Effector memory CD4-positive, alpha-beta T cell (primary cell): Measurements from ENCODE around the gene EPB42.

Source experiments
- DNase-seq, 3 donors: peaks; one replicate each; pipeline ENCODE4 v3.0.0-alpha.2; 2020
- H3K27ac ChIP-seq: 2 replicates; pipeline ENCODE4 v1.7.0; 2013; ENCODE audit warnings: mild to moderate bottlenecking, low read length, moderate library complexity; ENCODE audit not compliant: insufficient read depth, poor library complexity, severe bottlenecking
- H3K27me3 ChIP-seq: replicated peaks from 2 replicates; pipeline ENCODE4 v1.7.0; 2013; ENCODE audit warnings: mild to moderate bottlenecking, low read length; ENCODE audit not compliant: insufficient read depth, control insufficient read depth, poor library complexity, severe bottlenecking
- H3K36me3 ChIP-seq: 2 replicates; pipeline ENCODE4 v1.7.0; 2013; ENCODE audit warnings: mild to moderate bottlenecking, low read length, moderate library complexity; ENCODE audit not compliant: control insufficient read depth, insufficient read depth
- H3K4me1 ChIP-seq: 2 replicates; pipeline ENCODE4 v1.7.0; 2013; ENCODE audit warnings: low read length, mild to moderate bottlenecking; ENCODE audit not compliant: control insufficient read depth, insufficient read depth, poor library complexity, severe bottlenecking
- H3K4me3 ChIP-seq: 2 replicates; pipeline ENCODE4 v1.7.0; 2013; ENCODE audit warnings: low read length, low read depth, mild to moderate bottlenecking; ENCODE audit not compliant: insufficient read depth, poor library complexity, severe bottlenecking
- H3K9me3 ChIP-seq: 2 replicates; pipeline ENCODE4 v1.7.0; 2013; ENCODE audit warnings: mild to moderate bottlenecking, low read length, moderate library complexity; ENCODE audit not compliant: control insufficient read depth

Gene EPB42

DNA sequence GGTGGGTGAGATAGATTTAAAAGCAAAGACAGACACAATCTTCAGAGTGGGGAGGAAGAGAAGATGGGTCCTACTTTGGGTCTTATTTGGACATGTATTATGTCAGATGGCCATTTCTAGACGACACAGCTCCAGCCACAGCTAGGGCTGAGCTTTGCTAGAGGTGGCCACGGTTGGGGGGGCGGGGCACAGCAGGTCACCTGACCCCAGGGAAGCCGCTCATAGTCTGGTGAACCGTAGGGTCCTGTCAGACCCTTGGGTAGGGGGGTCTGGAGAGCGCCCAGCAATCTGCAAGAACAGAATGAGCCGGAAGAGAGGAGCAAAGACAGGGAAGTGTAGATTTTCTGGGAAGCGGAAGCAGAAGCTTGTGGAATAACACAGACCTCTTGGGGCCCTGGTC lies 6.6 kb downstream of the EPB42 start:
- H3K4me1 ChIP-seq = no peaks in the 10 kb centered on the region
- no peak overlapping the region for H3K27ac ChIP-seq
- H3K9me3 ChIP-seq = no peaks in the 10 kb centered on the region
- H3K36me3 ChIP-seq = no peaks in the 10 kb centered on the region
- DNase-seq = no peak
- no peak overlapping the region for H3K4me3 ChIP-seq
- H3K27me3 ChIP-seq = no peaks in the 10 kb centered on the region

DNA sequence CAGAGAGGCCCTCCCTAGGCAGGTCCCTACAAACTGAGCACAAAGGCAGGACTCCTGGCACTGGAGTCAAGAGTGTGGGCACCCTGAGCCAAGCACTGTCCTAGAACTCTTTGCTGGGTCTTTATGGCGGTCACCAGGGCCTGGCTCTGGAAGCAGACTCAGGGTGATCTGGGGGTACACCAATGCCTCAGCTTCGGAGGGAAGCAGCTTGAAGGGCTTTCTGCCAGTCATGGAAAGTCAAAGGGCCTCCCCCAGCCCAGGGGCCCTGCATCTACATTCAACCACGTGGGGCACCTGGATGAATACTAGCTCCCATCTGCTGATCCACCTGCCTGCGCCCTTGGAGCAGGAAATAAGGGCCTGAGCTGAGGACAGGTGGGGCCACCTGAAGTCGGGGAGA lies 7.4 kb downstream of the EPB42 start:
- no peaks in the 10 kb centered on the region for H3K9me3 ChIP-seq
- H3K4me1 ChIP-seq = no peaks in the 10 kb centered on the region
- H3K27me3 ChIP-seq = no peaks in the 10 kb centered on the region
- no peak overlapping the region for H3K4me3 ChIP-seq
- H3K27ac ChIP-seq = no peak overlapping the region
- H3K36me3 ChIP-seq = no peaks in the 10 kb centered on the region
- no peak for DNase-seq

DNA sequence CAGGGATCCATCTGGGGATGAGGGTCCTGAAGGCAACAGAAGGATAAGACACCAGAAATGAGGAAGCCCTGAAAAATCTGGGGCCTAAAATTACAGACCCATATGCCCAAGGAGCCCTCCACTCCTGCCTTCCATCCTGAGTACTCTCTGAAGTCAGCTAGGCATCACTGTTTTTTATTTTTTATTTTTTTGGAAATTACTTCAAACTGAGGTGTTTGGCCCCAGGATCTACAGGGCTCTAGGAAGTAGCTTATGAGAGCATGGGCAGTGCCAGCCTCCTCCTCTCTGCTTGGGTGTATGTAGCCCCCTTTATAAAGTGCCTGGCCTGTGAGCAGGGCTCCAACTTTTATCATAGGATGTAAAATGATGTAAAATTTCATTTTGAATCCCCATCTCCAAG lies 7.9 kb downstream of the EPB42 start:
- Histone ChIP-seq H3K4me3 (no peak overlapping the region), H3K27me3 (no peaks in the 10 kb centered on the region), H3K27ac (no peak overlapping the region), H3K4me1 (no peaks in the 10 kb centered on the region), H3K36me3 (no peaks in the 10 kb centered on the region), H3K9me3 (no peaks in the 10 kb centered on the region)
- DNase-seq = no peak

DNA sequence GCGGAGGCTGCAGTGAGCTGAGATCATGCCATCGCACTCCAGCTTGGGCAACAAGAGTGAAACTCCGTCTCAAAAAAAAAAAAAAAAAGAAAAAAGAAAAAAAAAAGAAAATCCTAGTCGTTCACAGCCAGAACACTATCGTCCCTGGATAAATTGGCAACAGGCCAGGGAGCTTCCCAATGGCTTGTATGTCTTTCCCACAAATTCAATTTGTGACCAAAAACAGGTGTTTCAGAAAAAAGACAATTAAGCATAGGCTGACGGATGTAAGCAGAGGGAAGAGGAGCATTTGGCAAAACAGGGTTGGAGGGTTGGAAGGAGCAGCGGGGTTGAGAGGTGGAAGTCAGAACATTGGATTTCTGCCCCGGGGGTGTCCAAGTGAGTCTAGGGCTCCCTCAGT lies 8.5 kb downstream of the EPB42 start:
- Histone ChIP-seq H3K27ac (no peak overlapping the region), H3K9me3 (no peaks in the 10 kb centered on the region), H3K27me3 (no peaks in the 10 kb centered on the region), H3K36me3 (no peaks in the 10 kb centered on the region), H3K4me1 (no peaks in the 10 kb centered on the region), H3K4me3 (no peak overlapping the region)
- no peak for DNase-seq

DNA sequence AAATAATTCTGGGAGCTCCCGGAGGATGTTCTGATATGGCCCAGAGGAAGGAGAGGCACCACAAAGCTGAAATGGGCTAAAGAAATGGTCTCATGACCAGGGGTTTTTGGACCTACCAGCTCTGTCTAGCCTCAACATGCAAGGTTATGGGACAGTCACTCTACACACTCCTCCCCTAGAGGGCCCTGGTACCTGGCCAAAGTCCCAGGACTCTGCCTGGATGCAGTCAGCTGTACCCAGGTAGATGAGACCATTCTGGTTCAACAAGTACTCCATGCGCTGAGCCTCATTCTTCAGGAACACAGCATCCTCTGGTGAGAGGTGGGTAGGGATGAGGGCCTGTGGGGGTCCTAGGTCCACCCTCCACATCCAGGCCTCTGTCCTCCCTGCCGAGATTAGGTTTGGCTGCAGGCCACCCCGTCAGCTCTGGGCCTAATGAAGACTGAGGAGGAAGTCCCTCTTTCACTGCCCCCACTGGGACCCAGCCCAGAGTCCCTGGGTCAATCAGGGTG lies 9.5 kb downstream of the EPB42 start:
- Histone ChIP-seq H3K9me3 (no peaks in the 10 kb centered on the region), H3K27me3 (no peaks in the 10 kb centered on the region), H3K36me3 (no peaks in the 10 kb centered on the region), H3K4me1 (no peaks in the 10 kb centered on the region), H3K27ac (no peak overlapping the region), H3K4me3 (no peak overlapping the region)
- no peak for DNase-seq

DNA sequence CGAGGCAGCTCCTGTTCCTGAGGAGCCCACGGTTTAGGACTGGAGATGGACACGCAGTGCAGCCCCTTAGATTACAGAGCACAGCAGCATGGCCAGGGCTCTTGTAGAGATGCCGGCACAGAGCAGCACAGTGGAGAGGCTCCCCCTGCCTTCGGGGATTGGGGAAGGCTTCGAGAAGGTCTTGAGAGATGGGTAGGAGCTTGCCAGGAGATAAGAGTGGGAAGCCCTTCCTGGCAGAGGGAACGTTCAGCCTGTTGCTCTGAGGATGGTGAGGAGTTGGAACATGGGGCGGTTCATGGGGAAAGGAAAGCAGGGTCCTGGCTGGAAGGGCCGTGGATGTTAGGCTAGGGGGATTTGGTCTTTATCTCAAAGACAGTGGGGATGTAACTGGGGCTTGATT lies 10.0 kb downstream of the EPB42 start:
- no peaks in the 10 kb centered on the region for H3K27me3 ChIP-seq
- no peaks in the 10 kb centered on the region for H3K4me1 ChIP-seq
- no peak for DNase-seq
- H3K36me3 ChIP-seq = no peaks in the 10 kb centered on the region
- no peaks in the 10 kb centered on the region for H3K9me3 ChIP-seq
- no peak overlapping the region for H3K27ac ChIP-seq
- no peak overlapping the region for H3K4me3 ChIP-seq

DNA sequence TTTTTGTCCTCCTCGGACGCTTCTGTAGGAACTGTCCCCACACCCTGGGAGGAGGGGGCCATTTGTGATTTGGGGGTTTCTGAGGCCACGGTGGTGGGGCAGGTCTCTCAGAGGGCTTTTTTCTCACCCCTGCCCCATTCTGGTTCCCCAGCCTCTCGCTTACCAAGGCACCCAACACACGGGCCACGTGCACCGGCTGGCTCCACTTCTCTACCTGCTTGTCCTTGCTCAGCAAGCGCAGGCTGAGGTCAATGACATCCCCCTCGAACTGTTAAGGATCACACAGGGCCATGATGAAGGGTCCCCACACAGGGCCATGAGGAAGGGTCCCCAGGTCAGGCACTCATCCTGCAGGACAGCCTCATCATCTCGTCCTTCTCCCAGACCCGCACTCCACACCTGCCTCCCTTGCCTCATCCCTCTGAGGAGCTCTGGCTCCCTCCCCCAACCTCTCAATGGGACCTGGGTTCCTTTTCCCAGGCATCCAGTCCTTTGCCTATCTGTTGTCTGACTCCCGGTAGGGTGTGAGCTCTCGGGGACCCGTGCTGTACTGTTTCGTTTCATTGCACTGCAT lies 10.6 kb downstream of the EPB42 start:
- Histone ChIP-seq H3K27me3 (no peaks in the 10 kb centered on the region), H3K27ac (no peak overlapping the region), H3K9me3 (no peaks in the 10 kb centered on the region), H3K4me1 (no peaks in the 10 kb centered on the region), H3K4me3 (no peak overlapping the region), H3K36me3 (no peaks in the 10 kb centered on the region)
- no peak for DNase-seq

DNA sequence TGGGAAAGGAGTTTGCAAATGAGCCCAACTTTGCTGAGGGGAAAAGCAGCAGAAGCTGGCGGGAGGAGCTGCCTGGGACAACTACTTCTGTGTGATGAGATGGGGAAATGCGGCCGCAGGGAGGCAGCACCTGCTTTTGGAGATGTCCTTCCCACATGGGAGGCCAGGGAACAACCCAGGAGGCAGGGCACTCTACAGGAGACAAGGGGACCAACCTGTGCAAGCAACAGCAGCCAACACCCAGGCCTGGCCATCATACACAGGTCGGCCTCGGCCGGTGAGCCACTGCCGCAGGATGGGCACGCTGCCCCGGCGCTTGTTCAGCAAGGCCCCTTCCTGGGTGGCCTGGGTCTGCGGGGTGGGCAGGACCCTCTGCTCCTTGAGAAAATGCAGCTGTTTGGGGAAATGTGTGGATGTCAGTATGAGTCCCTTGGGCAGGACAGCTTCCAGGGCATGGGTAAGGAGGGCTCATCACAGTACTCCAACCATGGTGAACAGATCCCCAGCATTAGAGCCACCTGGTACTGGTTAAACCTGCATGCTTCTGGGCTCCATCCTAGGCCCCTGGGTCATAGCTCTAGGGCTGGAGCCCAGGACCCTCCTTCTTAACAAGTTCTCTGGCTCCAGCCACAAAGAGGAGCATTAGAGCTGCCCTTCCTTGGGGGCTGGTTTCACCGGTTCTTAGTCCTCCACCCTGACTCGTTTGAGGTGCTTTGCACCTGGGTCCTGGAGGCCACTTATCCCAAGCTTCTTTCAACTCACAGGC lies 11.6 kb downstream of the EPB42 start:
- H3K4me1 ChIP-seq = no peaks in the 10 kb centered on the region
- no peaks in the 10 kb centered on the region for H3K27me3 ChIP-seq
- H3K36me3 ChIP-seq = no peaks in the 10 kb centered on the region
- no peak overlapping the region for H3K27ac ChIP-seq
- DNase-seq = no peak
- H3K9me3 ChIP-seq = no peaks in the 10 kb centered on the region
- no peak overlapping the region for H3K4me3 ChIP-seq

DNA sequence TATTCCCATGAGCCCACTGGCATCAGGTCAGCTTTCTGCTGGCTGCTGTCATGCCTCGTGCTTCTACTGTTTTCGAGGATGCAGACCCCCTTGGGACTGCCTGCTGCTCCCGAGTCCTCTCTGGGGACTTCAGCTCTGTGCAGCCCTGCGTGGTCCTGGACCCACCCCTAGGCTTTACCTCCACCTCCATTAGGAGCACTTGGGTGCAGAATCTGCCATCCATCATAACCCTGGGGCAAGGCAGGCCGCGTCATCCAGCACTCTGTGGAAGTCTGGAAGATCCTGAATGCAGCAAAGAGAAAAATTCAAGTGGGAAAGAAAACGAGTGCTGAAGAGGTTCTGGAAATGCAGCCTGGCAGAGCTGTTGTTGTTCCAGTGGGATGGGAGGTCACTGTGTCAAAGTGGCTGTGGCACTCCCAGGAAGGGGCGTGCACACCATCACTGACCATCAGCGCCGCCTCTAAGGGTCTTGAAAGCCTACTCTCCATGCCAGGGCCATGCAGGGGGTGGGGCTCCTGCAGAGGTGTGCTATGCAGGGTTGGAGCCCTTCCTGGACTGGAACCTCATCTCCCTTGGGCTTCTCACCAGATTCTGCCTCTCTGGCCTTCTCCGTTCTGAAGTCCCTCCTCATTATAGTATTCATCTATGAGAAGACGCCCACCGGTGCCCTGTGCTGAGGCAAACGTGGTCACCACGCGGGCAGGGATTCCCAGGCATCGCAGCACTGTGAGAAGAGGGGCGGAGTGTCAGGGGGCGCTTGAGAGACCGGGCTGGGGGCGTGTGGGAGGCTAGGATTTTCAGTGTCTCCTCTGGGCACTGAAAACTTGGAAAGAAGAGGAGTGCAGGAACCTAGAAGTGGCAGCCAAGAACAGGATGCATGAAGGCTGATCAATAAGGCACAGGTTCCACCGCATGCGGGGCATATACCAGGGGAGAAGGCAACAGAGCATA lies 12.5 kb downstream of the EPB42 start:
- Histone ChIP-seq H3K27ac (no peak overlapping the region), H3K27me3 (no peaks in the 10 kb centered on the region), H3K4me3 (no peak overlapping the region), H3K36me3 (no peaks in the 10 kb centered on the region), H3K9me3 (no peaks in the 10 kb centered on the region), H3K4me1 (no peaks in the 10 kb centered on the region)
- no peak for DNase-seq

DNA sequence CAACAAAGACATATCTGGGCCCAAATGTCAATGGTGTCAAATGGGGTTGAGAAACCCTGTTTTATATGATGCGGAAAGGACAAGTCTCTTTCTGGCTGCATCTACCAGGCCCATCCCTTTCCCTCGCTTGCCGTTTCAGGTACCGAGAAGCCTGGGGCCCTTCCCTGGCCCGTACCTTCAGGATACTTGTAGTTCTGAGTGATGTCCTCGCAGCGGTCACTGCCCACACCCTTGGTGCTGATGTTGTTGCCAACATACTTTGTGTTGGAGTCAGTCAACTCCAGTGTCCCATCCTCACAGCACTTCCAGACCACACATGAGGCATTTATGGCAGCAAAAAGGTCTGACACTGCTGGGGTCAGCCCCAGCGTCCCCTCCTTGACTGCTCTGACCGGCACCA lies 13.8 kb downstream of the EPB42 start:
- DNase-seq = no peak
- H3K36me3 ChIP-seq = no peaks in the 10 kb centered on the region
- H3K4me1 ChIP-seq = no peaks in the 10 kb centered on the region
- H3K27me3 ChIP-seq = no peaks in the 10 kb centered on the region
- H3K9me3 ChIP-seq = no peaks in the 10 kb centered on the region
- H3K4me3 ChIP-seq = no peak overlapping the region
- H3K27ac ChIP-seq = no peak overlapping the region
